ENCODE data around the gene ABHD6. TPM values are rescaled to one million over a fixed set of nuclear protein-coding genes. Genes with fewer than 3 reads are reported as not detected.
A peak's percentile ranks its signal among the peaks of the same experiment; 100 is the strongest.

Gene ABHD6, protein sequence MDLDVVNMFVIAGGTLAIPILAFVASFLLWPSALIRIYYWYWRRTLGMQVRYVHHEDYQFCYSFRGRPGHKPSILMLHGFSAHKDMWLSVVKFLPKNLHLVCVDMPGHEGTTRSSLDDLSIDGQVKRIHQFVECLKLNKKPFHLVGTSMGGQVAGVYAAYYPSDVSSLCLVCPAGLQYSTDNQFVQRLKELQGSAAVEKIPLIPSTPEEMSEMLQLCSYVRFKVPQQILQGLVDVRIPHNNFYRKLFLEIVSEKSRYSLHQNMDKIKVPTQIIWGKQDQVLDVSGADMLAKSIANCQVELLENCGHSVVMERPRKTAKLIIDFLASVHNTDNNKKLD
- total RNA-seq (19.1 and 25.1 TPM in 2 replicates), polyA plus RNA-seq (13.9 and 24.6 TPM in 2 replicates)

GRCh38 chr3:58237238-58237940 is at the start of gene ABHD6:
Gene ABHD6 (plus strand): TSS chr3:58237792. CDS start chr3:58256587, 18,795 bp downstream.
- no peaks in the 10 kb centered on the region for H4K20me1 ChIP-seq (ENCODE audit: insufficient read depth, poor library complexity, severe bottlenecking)
- no peaks in the 10 kb centered on the region for H3K27me3 ChIP-seq
- H3K9me2 ChIP-seq (replicated peaks; ENCODE audit: insufficient read depth), result no peaks in the 10 kb centered on the region
- no peaks in the 10 kb centered on the region for H3K9me3 ChIP-seq (ENCODE audit: low read depth)
- H3K4me2 ChIP-seq, result peak within 1 kb of the TSS; percentile 95
- H3K27ac ChIP-seq, result peak within 1 kb of the TSS; percentile 91
- peak within 1 kb of the TSS; percentile 97 for H2AFZ ChIP-seq
- H3K79me2 ChIP-seq, result peaks cover 28% of the 10 kb centered on the region
- peak within 1 kb of the TSS; percentile 100 for H3K4me3 ChIP-seq
- TF ChIP-seq EZH2 (IDR thresholded peaks at IDR 0.05; ENCODE audit: borderline replicate concordance), result no peak
- TF ChIP-seq, protein P1, sequence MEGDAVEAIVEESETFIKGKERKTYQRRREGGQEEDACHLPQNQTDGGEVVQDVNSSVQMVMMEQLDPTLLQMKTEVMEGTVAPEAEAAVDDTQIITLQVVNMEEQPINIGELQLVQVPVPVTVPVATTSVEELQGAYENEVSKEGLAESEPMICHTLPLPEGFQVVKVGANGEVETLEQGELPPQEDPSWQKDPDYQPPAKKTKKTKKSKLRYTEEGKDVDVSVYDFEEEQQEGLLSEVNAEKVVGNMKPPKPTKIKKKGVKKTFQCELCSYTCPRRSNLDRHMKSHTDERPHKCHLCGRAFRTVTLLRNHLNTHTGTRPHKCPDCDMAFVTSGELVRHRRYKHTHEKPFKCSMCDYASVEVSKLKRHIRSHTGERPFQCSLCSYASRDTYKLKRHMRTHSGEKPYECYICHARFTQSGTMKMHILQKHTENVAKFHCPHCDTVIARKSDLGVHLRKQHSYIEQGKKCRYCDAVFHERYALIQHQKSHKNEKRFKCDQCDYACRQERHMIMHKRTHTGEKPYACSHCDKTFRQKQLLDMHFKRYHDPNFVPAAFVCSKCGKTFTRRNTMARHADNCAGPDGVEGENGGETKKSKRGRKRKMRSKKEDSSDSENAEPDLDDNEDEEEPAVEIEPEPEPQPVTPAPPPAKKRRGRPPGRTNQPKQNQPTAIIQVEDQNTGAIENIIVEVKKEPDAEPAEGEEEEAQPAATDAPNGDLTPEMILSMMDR (IDR thresholded peaks at IDR 0.05; ENCODE audit: poor library complexity), result peak; percentile 52
- WGBS (ENCODE audit: low lambda C conversion rate, missing lambda C conversion rate), result under 1% methylated on average over 40 of the region's 77 CpGs
- DNase-seq (ENCODE audit: low spot score), result peak; percentile 89
- peaks cover 6% of the 10 kb centered on the region for H3K4me1 ChIP-seq (ENCODE audit: insufficient read depth)
- no peaks in the 10 kb centered on the region for H3K36me3 ChIP-seq (replicated peaks; ENCODE audit: insufficient read depth, low read depth)

- H3K4me1 ChIP-seq (ENCODE audit: insufficient read depth), result no peaks in the 10 kb centered on the region
- no peak overlapping the region for H3K4me2 ChIP-seq
- H4K20me1 ChIP-seq (ENCODE audit: insufficient read depth, poor library complexity, severe bottlenecking), result no peaks in the 10 kb centered on the region
- no peak overlapping the region for H3K4me3 ChIP-seq
- H2AFZ ChIP-seq, result no peak overlapping the region
- DNase-seq (ENCODE audit: low spot score), result no peak
- 69% methylated on average over 6 of the region's 6 CpGs for WGBS (ENCODE audit: low lambda C conversion rate, missing lambda C conversion rate)
- H3K79me2 ChIP-seq, result no peaks in the 10 kb centered on the region
- TF ChIP-seq, protein P1 (IDR thresholded peaks at IDR 0.05; ENCODE audit: poor library complexity), result no peak
- TF ChIP-seq EZH2 (IDR thresholded peaks at IDR 0.05; ENCODE audit: borderline replicate concordance) (no peak), EZH2phosphoT487 (IDR thresholded peaks at IDR 0.05; ENCODE audit: low read depth, severe bottlenecking, unreplicated experiment) (no peak)
- H3K27ac ChIP-seq, result no peak overlapping the region
- H3K27me3 ChIP-seq, result no peaks in the 10 kb centered on the region
- no peaks in the 10 kb centered on the region for H3K9me3 ChIP-seq (ENCODE audit: low read depth)
- H3K36me3 ChIP-seq (replicated peaks; ENCODE audit: insufficient read depth, low read depth), result no peaks in the 10 kb centered on the region
- H3K9me2 ChIP-seq (replicated peaks; ENCODE audit: insufficient read depth), result no peaks in the 10 kb centered on the region
Measured at GRCh38 chr3:58188173-58188564, 49.4 kb upstream of the ABHD6 start.

GRCh38 chr3:58188921-58189451 is 48.6 kb upstream of the ABHD6 start:
- Histone ChIP-seq H3K79me2 (no peaks in the 10 kb centered on the region), H3K27ac (no peak overlapping the region), H3K36me3 (replicated peaks; ENCODE audit: insufficient read depth, low read depth) (no peaks in the 10 kb centered on the region), H3K9me2 (replicated peaks; ENCODE audit: insufficient read depth) (no peaks in the 10 kb centered on the region), H3K4me1 (ENCODE audit: insufficient read depth) (peaks cover 3% of the 10 kb centered on the region), H2AFZ (no peak overlapping the region), H3K4me2 (no peak overlapping the region), H3K27me3 (no peaks in the 10 kb centered on the region), H3K4me3 (no peak overlapping the region), H4K20me1 (ENCODE audit: insufficient read depth, poor library complexity, severe bottlenecking) (no peaks in the 10 kb centered on the region), H3K9me3 (ENCODE audit: low read depth) (no peaks in the 10 kb centered on the region)
- DNase-seq (ENCODE audit: low spot score), result no peak
- WGBS (ENCODE audit: low lambda C conversion rate, missing lambda C conversion rate), result 77% methylated on average over 10 of the region's 10 CpGs
- no peak for TF ChIP-seq EZH2phosphoT487 (IDR thresholded peaks at IDR 0.05; ENCODE audit: low read depth, severe bottlenecking, unreplicated experiment)
- no peak for TF ChIP-seq EZH2 (IDR thresholded peaks at IDR 0.05; ENCODE audit: borderline replicate concordance)
- TF ChIP-seq, protein P1 (IDR thresholded peaks at IDR 0.05; ENCODE audit: poor library complexity), result no peak
